Measurements from ENCODE around the gene DPP10.

DNA sequence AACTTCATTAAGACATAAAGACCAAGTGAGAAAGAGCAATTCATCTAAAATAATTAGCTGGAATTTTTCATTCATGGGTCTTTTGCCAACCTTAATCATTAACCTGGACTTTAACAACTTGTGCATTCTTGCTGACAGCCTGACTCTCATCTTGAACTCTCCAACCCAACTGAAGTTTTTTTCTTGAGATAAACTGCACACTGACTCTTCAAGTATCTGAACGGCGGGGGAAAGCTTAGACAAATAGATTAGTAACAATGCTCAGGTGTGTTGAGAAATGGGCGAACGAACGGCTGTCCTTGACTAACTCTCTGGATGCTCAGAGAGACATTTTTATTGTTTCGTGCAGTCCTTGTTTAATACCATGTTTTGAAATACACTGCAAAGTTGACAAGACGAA, 186.0 kb downstream of the DPP10 start:
- TF ChIP-seq, protein P1, sequence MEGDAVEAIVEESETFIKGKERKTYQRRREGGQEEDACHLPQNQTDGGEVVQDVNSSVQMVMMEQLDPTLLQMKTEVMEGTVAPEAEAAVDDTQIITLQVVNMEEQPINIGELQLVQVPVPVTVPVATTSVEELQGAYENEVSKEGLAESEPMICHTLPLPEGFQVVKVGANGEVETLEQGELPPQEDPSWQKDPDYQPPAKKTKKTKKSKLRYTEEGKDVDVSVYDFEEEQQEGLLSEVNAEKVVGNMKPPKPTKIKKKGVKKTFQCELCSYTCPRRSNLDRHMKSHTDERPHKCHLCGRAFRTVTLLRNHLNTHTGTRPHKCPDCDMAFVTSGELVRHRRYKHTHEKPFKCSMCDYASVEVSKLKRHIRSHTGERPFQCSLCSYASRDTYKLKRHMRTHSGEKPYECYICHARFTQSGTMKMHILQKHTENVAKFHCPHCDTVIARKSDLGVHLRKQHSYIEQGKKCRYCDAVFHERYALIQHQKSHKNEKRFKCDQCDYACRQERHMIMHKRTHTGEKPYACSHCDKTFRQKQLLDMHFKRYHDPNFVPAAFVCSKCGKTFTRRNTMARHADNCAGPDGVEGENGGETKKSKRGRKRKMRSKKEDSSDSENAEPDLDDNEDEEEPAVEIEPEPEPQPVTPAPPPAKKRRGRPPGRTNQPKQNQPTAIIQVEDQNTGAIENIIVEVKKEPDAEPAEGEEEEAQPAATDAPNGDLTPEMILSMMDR (IDR thresholded peaks at IDR 0.05; ENCODE audit: low read length) = no peak
- TF ChIP-seq EZH2 (IDR thresholded peaks at IDR 0.05; ENCODE audit: borderline replicate concordance, low read length) = no peak

Measured in OCI-LY1 (cell line).